Measurements from ENCODE around the gene IGF2R.
A peak's percentile ranks its signal among the peaks of the same experiment; 100 is the strongest.

IGF2R gene

GRCh38 chr6:159941286-159942113 is 27.4 kb upstream of the IGF2R start:
- no peak overlapping the region for H3K4me3 ChIP-seq (ENCODE audit: low read depth, low read length)
- in situ Hi-C loops (cut with HindIII; ENCODE audit: low sequenced_read_pairs): no loop called here
- TF ChIP-seq CTCF (IDR thresholded peaks at IDR 0.05; ENCODE audit: low read depth, low read length): peak; percentile 43
- DNase-seq (ENCODE audit: low read depth, low spot score): peak; percentile 57

GRCh38 chr6:159943101-159943632 is 25.7 kb upstream of the IGF2R start:
- DNase-seq (ENCODE audit: low read depth, low spot score): peak; percentile 60
- TF ChIP-seq CTCF (IDR thresholded peaks at IDR 0.05; ENCODE audit: low read depth, low read length): no peak
- no peak overlapping the region for H3K4me3 ChIP-seq (ENCODE audit: low read depth, low read length)
- in situ Hi-C loops (cut with HindIII; ENCODE audit: low sequenced_read_pairs): no loop called here

GRCh38 chr6:159943968-159944598 is 24.8 kb upstream of the IGF2R start:
- DNase-seq (ENCODE audit: low read depth, low spot score): no peak
- TF ChIP-seq CTCF (IDR thresholded peaks at IDR 0.05; ENCODE audit: low read depth, low read length): no peak
- in situ Hi-C loops (cut with HindIII; ENCODE audit: low sequenced_read_pairs): no loop called here
- no peak overlapping the region for H3K4me3 ChIP-seq (ENCODE audit: low read depth, low read length)

- no peak for TF ChIP-seq CTCF (IDR thresholded peaks at IDR 0.05; ENCODE audit: low read depth, low read length)
- H3K4me3 ChIP-seq (ENCODE audit: low read depth, low read length): no peak overlapping the region
- in situ Hi-C loops (cut with HindIII; ENCODE audit: low sequenced_read_pairs): no loop called here
- DNase-seq (ENCODE audit: low read depth, low spot score): no peak
Observed at GRCh38 chr6:159945801-159946392, 23.0 kb upstream of the IGF2R start.

- no peak for TF ChIP-seq CTCF (IDR thresholded peaks at IDR 0.05; ENCODE audit: low read depth, low read length)
- DNase-seq (ENCODE audit: low read depth, low spot score): no peak
- no peak overlapping the region for H3K4me3 ChIP-seq (ENCODE audit: low read depth, low read length)
- in situ Hi-C loops (cut with HindIII; ENCODE audit: low sequenced_read_pairs): no loop called here
Observed at GRCh38 chr6:159946912-159947311, 22.0 kb upstream of the IGF2R start.

GRCh38 chr6:159948199-159948598 is 20.7 kb upstream of the IGF2R start:
- H3K4me3 ChIP-seq (ENCODE audit: low read depth, low read length): no peak overlapping the region
- in situ Hi-C loops (cut with HindIII; ENCODE audit: low sequenced_read_pairs): no loop called here
- no peak for TF ChIP-seq CTCF (IDR thresholded peaks at IDR 0.05; ENCODE audit: low read depth, low read length)
- no peak for DNase-seq (ENCODE audit: low read depth, low spot score)

Data from astrocyte of the spinal cord (primary cell).